HepG2 (cell line): ENCODE results near the gene MTNR1A. TPM values are rescaled to one million over a fixed set of nuclear protein-coding genes. Genes with fewer than 3 reads are reported as not detected.

Experiments used
- ATAC-seq: fragments of 200-7000 bp; cut with Tn5 transposase; 3 replicates; pipeline ENCODE4 v1.9.1; 2020; ENCODE audit warnings: mild to moderate bottlenecking, moderate library complexity
- BruUV-seq: library from RNA; stranded (reverse); fragments of 400-500 nt; replicated peaks from 2 replicates; lab custom pipeline; 2021; lab: Mats Ljungman, UMichigan
- CTCF ChIA-PET: fragments of 300-600 bp; formaldehyde crosslinking; extraction: SDS; loops from one replicate; lab custom pipeline; 2021; ENCODE audit warnings: low total read pairs, inconsistent platforms, low intra/inter-chr PET ratio; lab: Yijun Ruan, JAX
- POLR2A ChIA-PET: fragments of 350-600 bp; sonication (Branson Sonifier 250); formaldehyde crosslinking; loops from one replicate; lab custom pipeline; 2020; ENCODE audit warnings: antibody characterized with exemption, inconsistent platforms; lab: Yijun Ruan, JAX
- DNase-seq: peaks from one replicate; pipeline ENCODE4 v3.0.0-alpha.2; 2015; ENCODE audit warnings: low spot score
- FAIRE-seq: peaks from 3 replicates; lab custom pipeline; 2011; peaks lifted over from hg19 to GRCh38; lab: Jason Lieb, UNC
- H2AFZ ChIP-seq: one replicate; pipeline ENCODE4 v1.6.1; 2011; ENCODE audit warnings: low read length, inconsistent platforms
- H3K27ac ChIP-seq: fragments of 300-600 bp; 3 replicates; pipeline ENCODE4 v1.8.0; 2011; ENCODE audit warnings: mixed run types, mild to moderate bottlenecking, mixed read lengths, low read length, inconsistent platforms; ENCODE audit not compliant: insufficient read depth; ENCODE audit errors: extremely low read length
- H3K27me3 ChIP-seq, 2 experiments: fragments of 200-600 bp in 1 of 2; 2 replicates in 1 of 2; 3 replicates in 1 of 2; pipeline versions ENCODE4 v1.6.0 to v1.8.0; 2011; ENCODE audit warnings: low read length in 2 of 2, mild to moderate bottlenecking in 2 of 2, moderate library complexity in 2 of 2, inconsistent platforms in 1 of 2; ENCODE audit not compliant: insufficient read depth in 2 of 2, control insufficient read depth in 1 of 2
- H3K36me3 ChIP-seq, 2 experiments: fragments of 200-600 bp in 1 of 2; replicated peaks in 1 of 2; 2 replicates in 1 of 2; 3 replicates in 1 of 2; pipeline versions ENCODE4 v1.5.1 to v1.8.0; 2011; ENCODE audit warnings: low read length in 2 of 2, inconsistent platforms in 1 of 2; ENCODE audit not compliant: insufficient read depth in 2 of 2, control insufficient read depth in 1 of 2
- H3K4me1 ChIP-seq: 2 replicates; pipeline ENCODE4 v1.5.1; 2012; ENCODE audit warnings: low read length, inconsistent platforms; ENCODE audit not compliant: insufficient read depth
- H3K4me2 ChIP-seq: 2 replicates; pipeline ENCODE4 v1.6.0; 2011; ENCODE audit warnings: low read depth, low read length, inconsistent platforms
- H3K4me3 ChIP-seq, 3 experiments: fragments of 200-600 bp in 1 of 3; sonication (generic), shearing (Covaris generic) in 1 of 3; replicated peaks in 1 of 3; 2 replicates each; pipeline ENCODE4 v1.5.1; 2011 to 2016; ENCODE audit warnings: low read length in 3 of 3, inconsistent platforms in 2 of 3, low read depth in 2 of 3, mild to moderate bottlenecking in 2 of 3, control low read depth in 1 of 3, mixed read lengths in 1 of 3; ENCODE audit not compliant: insufficient read depth in 1 of 3
- H3K79me2 ChIP-seq: one replicate; pipeline ENCODE4 v1.6.1; 2011; ENCODE audit warnings: low read length, inconsistent platforms; ENCODE audit not compliant: insufficient read depth
- H3K9ac ChIP-seq: 2 replicates; pipeline ENCODE4 v1.6.0; 2011; ENCODE audit warnings: mild to moderate bottlenecking, low read depth, low read length, inconsistent platforms; ENCODE audit not compliant: insufficient read depth
- H3K9me3 ChIP-seq: 2 replicates; pipeline ENCODE4 v1.5.1; 2012; ENCODE audit warnings: mild to moderate bottlenecking, low read length
- H4K20me1 ChIP-seq: 2 replicates; pipeline ENCODE4 v1.6.0; 2011; ENCODE audit warnings: inconsistent platforms, mild to moderate bottlenecking, low read length, moderate library complexity; ENCODE audit not compliant: insufficient read depth
- ETV5 ChIP-seq: IDR thresholded peaks from 2 replicates; pipeline ENCODE4 v1.6.1; 2018; ENCODE audit warnings: missing biosample characterization, missing genetic modification reagents, inconsistent platforms, borderline replicate concordance
- HNRNPL ChIP-seq: fragments of 200-400 bp; formaldehyde crosslinking; IDR thresholded peaks from 2 replicates; pipeline ENCODE4 v1.6.1; 2017; ENCODE audit warnings: mild to moderate bottlenecking, low read depth, low read length
- MTA3 ChIP-seq: sonication (generic); formaldehyde crosslinking; IDR thresholded peaks from 2 replicates; pipeline ENCODE4 v1.4.0; 2020; ENCODE audit warnings: missing genetic modification reagents
- NCOA1 ChIP-seq: sonication (generic); formaldehyde crosslinking; IDR thresholded peaks from 2 replicates; pipeline ENCODE4 v1.9.0; 2021; ENCODE audit warnings: missing genetic modification reagents
- PRPF4 ChIP-seq: fragments of 200-400 bp; formaldehyde crosslinking; IDR thresholded peaks from 2 replicates; pipeline ENCODE4 v1.6.1; 2016; ENCODE audit warnings: low read length, low read depth; ENCODE audit not compliant: poor library complexity, severe bottlenecking
- XRCC5 ChIP-seq: fragments of 200-400 bp; formaldehyde crosslinking; optimal IDR thresholded peaks from 2 replicates; pipeline ENCODE3; 2017; ENCODE audit warnings: mild to moderate bottlenecking, low read length
- ZNF598 ChIP-seq: sonication (generic); formaldehyde crosslinking; IDR thresholded peaks from 2 replicates; pipeline ENCODE4 v1.5.1; 2020; ENCODE audit warnings: mild to moderate bottlenecking, missing genetic modification reagents, borderline replicate concordance
- WGBS: methylation state at CpG from one replicate; pipeline ENCODE4 v1.1.6; 2017; ENCODE audit warnings: low lambda C conversion rate; 5-methylcytosine and 5-hydroxymethylcytosine counted together
- in situ Hi-C: cut with HindIII; loops from 2 replicates; pipeline ENCODE4 v1.10.0; 2017; ENCODE audit warnings: low pct_unique_long_range_greater_than_20kb; ENCODE audit not compliant: extremely low pct_ligation_motif_present
- intact Hi-C: fragments of 100-400 bp; cut with micrococcal nuclease; formaldehyde crosslinking; loops from one replicate; pipeline ENCODE4 v1.10.0; 2022; ENCODE audit not compliant: unreplicated experiment
- polyA plus RNA-seq, 8 experiments: library from polyadenylated mRNA; depleted of rRNA in 3 of 8; stranded (reverse) in 7 of 8; unstranded in 1 of 8; fragments of >200 nt; fragmentation: Illumina TruSeq in 4 of 8; extraction: Trizol in 4 of 8; gene quantifications; 2 replicates each; pipeline versions ENCODE4 v1.2.1 to v1.2.3, GENCODE V29; 2011 to 2016; ENCODE audit warnings: low read depth in 4 of 8, missing spikeins in 1 of 8, mixed read lengths in 1 of 8; ENCODE audit not compliant: insufficient read depth in 1 of 8
- total RNA-seq, 5 experiments: library from RNA; depleted of rRNA; stranded (reverse); fragments of >200 nt; fragmentation: Illumina TruSeq; extraction: Trizol; gene quantifications; 2 replicates each; pipeline ENCODE4 v1.2.3, GENCODE V29; 2016; ENCODE audit warnings: low read depth in 1 of 5
- TF ChIP-seq, protein P1 (sequence below): sonication (generic); formaldehyde crosslinking; IDR thresholded peaks from 2 replicates; pipeline ENCODE4 v1.4.0; 2020; ENCODE audit warnings: missing genetic modification reagents
- TF ChIP-seq, protein P2 (sequence below): sonication (generic); formaldehyde crosslinking; IDR thresholded peaks from 2 replicates; pipeline ENCODE4 v1.5.1; 2020; ENCODE audit warnings: missing genetic modification reagents, mild to moderate bottlenecking, borderline replicate concordance
- TF ChIP-seq, protein P3 (sequence below): sonication (generic); formaldehyde crosslinking; IDR thresholded peaks from 2 replicates; pipeline ENCODE4 v1.5.0; 2020; ENCODE audit warnings: mild to moderate bottlenecking, missing genetic modification reagents

Gene MTNR1A
- total and polyA plus RNA-seq, 2 of the 13 experiments (the other 11 are each of a cell fraction or from before 2014, with no cell fraction given): not detected

DNA sequence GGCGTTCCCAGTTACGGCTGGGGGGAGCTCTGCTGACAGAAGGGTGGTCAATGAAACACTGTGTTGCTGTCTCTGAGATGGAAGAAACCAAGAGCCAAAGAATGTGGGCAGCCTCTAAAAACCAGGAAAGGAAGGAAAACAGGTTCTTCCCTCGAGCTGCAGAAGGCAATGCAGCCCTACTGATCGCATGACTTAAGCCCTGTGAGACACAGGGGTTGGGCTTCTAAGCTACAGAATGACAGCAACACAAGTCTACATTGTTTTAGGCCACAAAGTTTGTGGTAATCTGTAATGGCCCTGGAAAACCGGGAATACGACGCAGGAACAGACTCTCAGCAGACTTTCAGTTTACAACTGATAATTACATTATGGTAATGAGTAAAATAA lies 38.2 kb upstream of the MTNR1A start:
- peaks cover 26 to 83% of the 10 kb centered on the region in 2 experiments for H3K36me3 ChIP-seq
- no peak for ATAC-seq
- ChIA-PET CTCF (no interaction called here), POLR2A (no interaction called here)
- no peak for DNase-seq
- WGBS: 89% methylated on average over 7 of the region's 7 CpGs
- H3K79me2 ChIP-seq: no peaks in the 10 kb centered on the region
- no peak overlapping the region for H2AFZ ChIP-seq
- no peak overlapping the region for H3K9ac ChIP-seq
- H3K27ac ChIP-seq: no peak overlapping the region
- no peaks in the 10 kb centered on the region for H3K4me1 ChIP-seq
- TF ChIP-seq ZNF598 (CRISPR knock-in tag) (no peak), ETV5 (no peak), NCOA1 (CRISPR knock-in tag) (no peak), MTA3 (CRISPR knock-in tag) (no peak), PRPF4 (no peak), XRCC5 (no peak), HNRNPL (no peak)
- TF ChIP-seq, protein P1, sequence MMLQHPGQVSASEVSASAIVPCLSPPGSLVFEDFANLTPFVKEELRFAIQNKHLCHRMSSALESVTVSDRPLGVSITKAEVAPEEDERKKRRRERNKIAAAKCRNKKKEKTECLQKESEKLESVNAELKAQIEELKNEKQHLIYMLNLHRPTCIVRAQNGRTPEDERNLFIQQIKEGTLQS (CRISPR knock-in tag): no peak
- TF ChIP-seq, protein P2, sequence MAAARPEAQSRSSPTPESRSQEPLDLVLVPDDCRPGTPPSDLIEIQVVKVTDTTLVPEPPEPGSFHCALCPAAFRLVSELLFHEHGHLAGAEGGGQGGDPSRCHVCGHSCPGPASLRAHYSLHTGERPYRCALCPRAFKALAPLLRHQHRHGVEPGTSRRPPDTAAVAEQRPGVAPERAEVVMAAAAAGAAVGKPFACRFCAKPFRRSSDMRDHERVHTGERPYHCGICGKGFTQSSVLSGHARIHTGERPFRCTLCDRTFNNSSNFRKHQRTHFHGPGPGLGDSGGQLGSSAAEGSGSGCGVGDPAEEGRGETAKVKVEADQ (CRISPR knock-in tag): no peak
- TF ChIP-seq, protein P3, sequence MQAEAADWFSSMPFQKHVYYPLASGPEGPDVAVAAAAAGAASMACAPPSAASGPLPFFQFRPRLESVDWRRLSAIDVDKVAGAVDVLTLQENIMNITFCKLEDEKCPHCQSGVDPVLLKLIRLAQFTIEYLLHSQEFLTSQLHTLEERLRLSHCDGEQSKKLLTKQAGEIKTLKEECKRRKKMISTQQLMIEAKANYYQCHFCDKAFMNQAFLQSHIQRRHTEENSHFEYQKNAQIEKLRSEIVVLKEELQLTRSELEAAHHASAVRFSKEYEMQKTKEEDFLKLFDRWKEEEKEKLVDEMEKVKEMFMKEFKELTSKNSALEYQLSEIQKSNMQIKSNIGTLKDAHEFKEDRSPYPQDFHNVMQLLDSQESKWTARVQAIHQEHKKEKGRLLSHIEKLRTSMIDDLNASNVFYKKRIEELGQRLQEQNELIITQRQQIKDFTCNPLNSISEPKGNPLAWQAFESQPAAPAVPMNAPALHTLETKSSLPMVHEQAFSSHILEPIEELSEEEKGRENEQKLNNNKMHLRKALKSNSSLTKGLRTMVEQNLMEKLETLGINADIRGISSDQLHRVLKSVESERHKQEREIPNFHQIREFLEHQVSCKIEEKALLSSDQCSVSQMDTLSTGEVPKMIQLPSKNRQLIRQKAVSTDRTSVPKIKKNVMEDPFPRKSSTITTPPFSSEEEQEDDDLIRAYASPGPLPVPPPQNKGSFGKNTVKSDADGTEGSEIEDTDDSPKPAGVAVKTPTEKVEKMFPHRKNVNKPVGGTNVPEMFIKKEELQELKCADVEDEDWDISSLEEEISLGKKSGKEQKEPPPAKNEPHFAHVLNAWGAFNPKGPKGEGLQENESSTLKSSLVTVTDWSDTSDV (CRISPR knock-in tag): no peak
- intact Hi-C loops (no loop called here), in situ Hi-C loops (no loop called here)
- no peak overlapping the region for H3K4me2 ChIP-seq
- no peak for FAIRE-seq
- H3K9me3 ChIP-seq: no peaks in the 10 kb centered on the region
- H3K27me3 ChIP-seq: no peaks in the 10 kb centered on the region
- H4K20me1 ChIP-seq: no peaks in the 10 kb centered on the region
- BruUV-seq: no TSS peak
- no peak overlapping the region for H3K4me3 ChIP-seq
